ENCODE results near the gene ARHGAP26.

DNA sequence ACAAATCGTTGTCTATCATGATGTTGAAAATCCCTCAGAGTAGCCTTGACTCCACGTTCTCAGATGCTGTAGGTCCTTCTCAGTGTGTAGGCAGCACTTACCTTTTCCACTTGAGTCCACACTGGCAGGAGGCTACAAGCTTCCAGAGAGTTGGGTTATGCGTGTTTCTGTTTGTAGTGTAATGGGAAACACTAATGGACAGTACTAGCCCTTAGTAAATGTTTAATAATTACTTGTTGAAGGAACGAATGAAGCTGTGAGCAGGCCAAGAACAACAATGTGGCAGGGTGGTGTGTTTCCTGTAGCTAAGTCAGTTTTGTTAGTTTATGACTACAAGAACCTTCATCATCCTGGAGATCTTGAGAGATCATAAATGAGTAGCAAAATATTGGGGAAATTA is 83.5 kb downstream of the ARHGAP26 start:
- TF ChIP-seq TAF1 (IDR thresholded peaks at IDR 0.05; ENCODE audit: borderline replicate concordance, insufficient read depth, low read length) (no peak), POLR2AphosphoS5 (IDR thresholded peaks at IDR 0.05; ENCODE audit: low read depth, low read length) (no peak), SIN3A (IDR thresholded peaks at IDR 0.05; ENCODE audit: borderline replicate concordance, insufficient read depth, low read length) (no peak), FOXP2 (optimal IDR thresholded peaks at IDR 0.05; ENCODE audit: borderline replicate concordance, extremely low read depth, extremely low read length, insufficient read depth) (no peak)
- TF ChIP-seq, protein P1, sequence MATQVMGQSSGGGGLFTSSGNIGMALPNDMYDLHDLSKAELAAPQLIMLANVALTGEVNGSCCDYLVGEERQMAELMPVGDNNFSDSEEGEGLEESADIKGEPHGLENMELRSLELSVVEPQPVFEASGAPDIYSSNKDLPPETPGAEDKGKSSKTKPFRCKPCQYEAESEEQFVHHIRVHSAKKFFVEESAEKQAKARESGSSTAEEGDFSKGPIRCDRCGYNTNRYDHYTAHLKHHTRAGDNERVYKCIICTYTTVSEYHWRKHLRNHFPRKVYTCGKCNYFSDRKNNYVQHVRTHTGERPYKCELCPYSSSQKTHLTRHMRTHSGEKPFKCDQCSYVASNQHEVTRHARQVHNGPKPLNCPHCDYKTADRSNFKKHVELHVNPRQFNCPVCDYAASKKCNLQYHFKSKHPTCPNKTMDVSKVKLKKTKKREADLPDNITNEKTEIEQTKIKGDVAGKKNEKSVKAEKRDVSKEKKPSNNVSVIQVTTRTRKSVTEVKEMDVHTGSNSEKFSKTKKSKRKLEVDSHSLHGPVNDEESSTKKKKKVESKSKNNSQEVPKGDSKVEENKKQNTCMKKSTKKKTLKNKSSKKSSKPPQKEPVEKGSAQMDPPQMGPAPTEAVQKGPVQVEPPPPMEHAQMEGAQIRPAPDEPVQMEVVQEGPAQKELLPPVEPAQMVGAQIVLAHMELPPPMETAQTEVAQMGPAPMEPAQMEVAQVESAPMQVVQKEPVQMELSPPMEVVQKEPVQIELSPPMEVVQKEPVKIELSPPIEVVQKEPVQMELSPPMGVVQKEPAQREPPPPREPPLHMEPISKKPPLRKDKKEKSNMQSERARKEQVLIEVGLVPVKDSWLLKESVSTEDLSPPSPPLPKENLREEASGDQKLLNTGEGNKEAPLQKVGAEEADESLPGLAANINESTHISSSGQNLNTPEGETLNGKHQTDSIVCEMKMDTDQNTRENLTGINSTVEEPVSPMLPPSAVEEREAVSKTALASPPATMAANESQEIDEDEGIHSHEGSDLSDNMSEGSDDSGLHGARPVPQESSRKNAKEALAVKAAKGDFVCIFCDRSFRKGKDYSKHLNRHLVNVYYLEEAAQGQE (IDR thresholded peaks at IDR 0.05; ENCODE audit: insufficient read depth in 1 of 2, low read depth in 2 of 2, low read length in 2 of 2): no peak

All from PFSK-1 (cell line).